HCT116 (cell line): ENCODE data around the gene GIT1.

Experiments used
- CTCF ChIP-seq, 3 experiments: fragments of 200-600 bp in 1 of 3; sonication (generic) in 1 of 3; IDR thresholded peaks in 2 of 3; conservative IDR thresholded peaks in 1 of 3; 2 replicates each; pipeline ENCODE4 v1.5.1; 2012 to 2017; ENCODE audit warnings: low read depth in 2 of 3, low read length in 2 of 3, antibody characterized with exemption in 1 of 3, borderline replicate concordance in 1 of 3, control low read depth in 1 of 3, mild to moderate bottlenecking in 1 of 3, mixed read lengths in 1 of 3, mixed run types in 1 of 3, moderate library complexity in 1 of 3; ENCODE audit not compliant: insufficient read depth in 1 of 3
- POLR2A ChIP-seq: IDR thresholded peaks from 2 replicates; pipeline ENCODE4 v1.7.0; 2011; ENCODE audit warnings: borderline replicate concordance; ENCODE audit not compliant: insufficient read depth, insufficient read length; ENCODE audit errors: extremely low read depth
- RAD21 ChIP-seq: IDR thresholded peaks from 2 replicates; pipeline ENCODE4 v1.6.1; 2012; ENCODE audit warnings: low read depth, mild to moderate bottlenecking

DNA sequence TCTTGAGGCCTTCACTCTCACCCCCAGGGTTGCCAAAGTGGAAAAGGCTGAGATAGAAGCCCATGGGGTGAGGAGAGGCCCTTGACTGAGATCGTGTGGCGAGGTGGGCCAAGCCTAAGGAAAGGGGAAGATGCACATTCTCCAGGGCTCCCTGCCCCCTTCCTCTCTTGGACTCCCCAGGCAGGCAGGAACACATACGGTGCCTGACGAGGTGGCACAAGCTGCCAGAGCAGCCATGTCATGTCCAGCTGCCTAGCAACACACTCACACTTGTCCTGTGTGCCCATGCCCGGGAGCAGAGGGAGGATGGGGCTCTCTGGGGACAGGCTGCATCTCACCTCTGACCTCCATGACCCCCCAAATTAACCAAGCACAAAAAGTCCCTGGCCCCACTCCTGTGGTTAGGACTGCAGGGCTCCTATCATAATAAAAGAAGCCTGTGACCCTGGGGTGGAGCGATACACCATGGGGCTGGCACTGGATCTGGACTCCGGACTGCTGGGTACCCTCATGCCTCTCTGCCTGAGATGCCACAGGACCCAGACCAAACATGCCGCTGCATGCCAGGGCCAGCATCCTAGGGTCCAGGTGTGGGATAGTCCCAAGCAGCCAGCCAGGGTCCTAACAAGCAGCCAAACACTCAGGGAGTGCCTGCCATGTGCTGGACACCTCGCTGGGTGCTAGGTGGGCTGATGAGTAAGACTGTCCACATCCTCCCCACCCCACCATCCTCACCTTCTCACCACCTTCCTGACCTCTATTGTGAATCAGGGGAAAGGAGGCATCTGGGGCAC, 2.6 kb downstream of the GIT1 start:
- no peak for TF ChIP-seq RAD21
- no peak for TF ChIP-seq POLR2A
- no peak for TF ChIP-seq CTCF (IDR thresholded peaks at IDR 0.05 in 2 of 3, conservative IDR thresholded peaks at IDR 0.05 in 1 of 3; ENCODE audit: borderline replicate concordance in 1 of 3, insufficient read depth in 1 of 3, low read depth in 2 of 3, low read length in 2 of 3)
